ENCODE data around the gene TNP1.

DNA sequence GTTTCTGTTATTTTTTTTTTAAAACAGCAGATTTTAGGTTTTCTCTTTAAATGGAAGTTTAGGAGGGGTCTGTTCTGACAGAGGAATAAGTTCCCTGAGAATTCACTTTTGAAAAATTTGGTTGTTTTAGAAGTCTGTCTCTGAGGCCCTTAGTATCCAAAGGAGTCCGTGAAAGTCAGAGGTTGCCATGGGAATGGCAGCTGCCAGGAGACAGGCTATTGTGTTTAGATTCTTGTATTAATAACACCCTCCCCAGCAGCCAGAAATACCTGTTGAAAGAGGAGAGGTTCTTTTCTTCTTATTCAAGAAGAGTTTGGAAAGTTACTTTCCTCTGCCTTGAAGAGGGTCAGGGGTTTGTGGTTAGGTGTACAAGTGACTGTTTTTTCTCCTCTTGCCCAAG is 29.5 kb downstream of the TNP1 start:
- no peak for TF ChIP-seq CTCF (IDR thresholded peaks at IDR 0.05)
- no peak for TF ChIP-seq POLR2A (IDR thresholded peaks at IDR 0.05)

Measured in uterus (tissue), 2 donors.